ENCODE results near the gene CAPN9.

DNA sequence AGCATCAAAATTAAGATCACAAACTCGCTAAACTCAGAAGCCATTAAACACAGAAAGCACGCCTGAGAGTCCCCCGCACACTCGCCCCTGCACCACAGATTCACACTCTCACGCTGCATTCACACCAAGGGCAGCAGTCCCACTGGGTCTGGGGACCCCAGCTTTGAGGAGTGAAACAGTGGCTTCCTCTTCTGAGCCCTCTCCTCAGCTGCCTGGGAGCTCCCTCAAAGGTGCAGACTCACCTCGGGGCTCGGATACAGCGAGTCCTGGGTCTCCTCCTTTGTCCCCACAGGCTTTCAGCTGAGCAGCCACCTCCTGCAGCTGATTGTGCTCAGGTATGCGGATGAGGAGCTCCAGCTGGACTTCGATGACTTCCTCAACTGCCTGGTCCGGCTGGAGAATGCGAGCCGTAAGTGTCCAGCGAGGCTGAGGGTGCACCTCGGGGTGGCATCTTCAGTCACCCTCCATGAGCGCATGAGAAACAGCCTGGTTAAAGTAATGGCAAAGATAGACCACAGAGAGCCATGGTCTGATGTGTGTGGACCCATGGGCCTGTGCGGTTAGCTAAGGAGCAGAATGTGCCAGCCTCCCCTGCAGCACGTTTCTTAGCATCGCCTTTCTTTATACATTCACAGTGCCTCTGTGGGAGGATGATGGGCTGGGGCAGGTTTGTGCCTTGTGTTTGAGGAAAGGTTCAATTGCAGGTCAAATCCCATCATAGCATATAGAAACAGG, 47.9 kb downstream of the CAPN9 start:
- TF ChIP-seq, protein P1, sequence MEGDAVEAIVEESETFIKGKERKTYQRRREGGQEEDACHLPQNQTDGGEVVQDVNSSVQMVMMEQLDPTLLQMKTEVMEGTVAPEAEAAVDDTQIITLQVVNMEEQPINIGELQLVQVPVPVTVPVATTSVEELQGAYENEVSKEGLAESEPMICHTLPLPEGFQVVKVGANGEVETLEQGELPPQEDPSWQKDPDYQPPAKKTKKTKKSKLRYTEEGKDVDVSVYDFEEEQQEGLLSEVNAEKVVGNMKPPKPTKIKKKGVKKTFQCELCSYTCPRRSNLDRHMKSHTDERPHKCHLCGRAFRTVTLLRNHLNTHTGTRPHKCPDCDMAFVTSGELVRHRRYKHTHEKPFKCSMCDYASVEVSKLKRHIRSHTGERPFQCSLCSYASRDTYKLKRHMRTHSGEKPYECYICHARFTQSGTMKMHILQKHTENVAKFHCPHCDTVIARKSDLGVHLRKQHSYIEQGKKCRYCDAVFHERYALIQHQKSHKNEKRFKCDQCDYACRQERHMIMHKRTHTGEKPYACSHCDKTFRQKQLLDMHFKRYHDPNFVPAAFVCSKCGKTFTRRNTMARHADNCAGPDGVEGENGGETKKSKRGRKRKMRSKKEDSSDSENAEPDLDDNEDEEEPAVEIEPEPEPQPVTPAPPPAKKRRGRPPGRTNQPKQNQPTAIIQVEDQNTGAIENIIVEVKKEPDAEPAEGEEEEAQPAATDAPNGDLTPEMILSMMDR (IDR thresholded peaks at IDR 0.05), result no peak
- no peak for TF ChIP-seq ZFX (IDR thresholded peaks at IDR 0.05; ENCODE audit: borderline replicate concordance)

All from 22Rv1 (cell line).